Prostate gland (tissue), 1 donor: ENCODE measurements around the gene ZNF423.

Experiments
- POLR2A ChIP-seq: fragments of 450-650 bp; IDR thresholded peaks from one replicate; pipeline ENCODE4 v1.6.1; 2016; ENCODE audit warnings: antibody characterized with exemption, mild to moderate bottlenecking
- POLR2AphosphoS5 ChIP-seq: sonication (generic); formaldehyde crosslinking; IDR thresholded peaks from one replicate; pipeline ENCODE4 v1.6.1; 2017; ENCODE audit warnings: antibody characterized with exemption

GRCh38 chr16:49489686-49490320, 366.1 kb downstream of the ZNF423 start:
- TF ChIP-seq POLR2A: no peak
- TF ChIP-seq POLR2AphosphoS5: no peak
